HCT116 (cell line): ENCODE data around the gene COX10.

Experiments
- CBX3 ChIP-seq: IDR thresholded peaks from 2 replicates; pipeline ENCODE4 v1.6.1; 2012; ENCODE audit warnings: low read depth
- CEBPB ChIP-seq: IDR thresholded peaks from 2 replicates; pipeline ENCODE4 v1.6.1; 2012; ENCODE audit warnings: low read depth
- ELF1 ChIP-seq: IDR thresholded peaks from 2 replicates; pipeline ENCODE4 v1.6.1; 2012; ENCODE audit warnings: low read depth, borderline replicate concordance
- POLR2A ChIP-seq: IDR thresholded peaks from 2 replicates; pipeline ENCODE4 v1.7.0; 2011; ENCODE audit warnings: borderline replicate concordance; ENCODE audit not compliant: insufficient read depth, insufficient read length; ENCODE audit errors: extremely low read depth
- RAD21 ChIP-seq: IDR thresholded peaks from 2 replicates; pipeline ENCODE4 v1.6.1; 2012; ENCODE audit warnings: low read depth, mild to moderate bottlenecking
- REST ChIP-seq: IDR thresholded peaks from 2 replicates; pipeline ENCODE4 v1.6.1; 2012; ENCODE audit warnings: low read depth
- TF ChIP-seq, protein P1 (sequence below), 3 experiments: fragments of 200-600 bp in 1 of 3; sonication (generic) in 1 of 3; IDR thresholded peaks in 2 of 3; conservative IDR thresholded peaks in 1 of 3; 2 replicates each; pipeline ENCODE4 v1.5.1; 2012 to 2017; ENCODE audit warnings: low read depth in 2 of 3, low read length in 2 of 3, antibody characterized with exemption in 1 of 3, borderline replicate concordance in 1 of 3, control low read depth in 1 of 3, mild to moderate bottlenecking in 1 of 3, mixed read lengths in 1 of 3, mixed run types in 1 of 3, moderate library complexity in 1 of 3; ENCODE audit not compliant: insufficient read depth in 1 of 3

DNA sequence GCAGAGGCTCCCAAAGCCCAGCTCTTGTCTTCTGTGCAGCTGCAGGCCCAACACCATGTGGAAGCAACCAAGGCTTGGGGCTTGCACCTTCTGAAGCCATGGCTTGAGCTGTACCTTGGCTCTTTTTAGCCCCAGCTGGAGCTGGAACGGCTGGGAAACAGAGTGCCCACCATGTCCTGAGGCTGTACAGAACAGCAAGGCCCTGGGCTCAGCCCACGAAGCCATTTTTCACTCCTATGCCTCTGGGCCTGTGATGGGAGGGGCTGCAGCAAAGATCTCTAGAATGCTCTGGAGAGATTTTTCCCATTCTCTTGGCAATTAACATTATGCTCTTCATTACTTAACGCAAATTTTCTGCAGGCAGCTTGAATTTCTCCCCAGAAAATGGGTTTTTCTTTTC is 99.3 kb downstream of the COX10 start:
- TF ChIP-seq REST: no peak
- TF ChIP-seq CEBPB: no peak
- TF ChIP-seq, protein P1, sequence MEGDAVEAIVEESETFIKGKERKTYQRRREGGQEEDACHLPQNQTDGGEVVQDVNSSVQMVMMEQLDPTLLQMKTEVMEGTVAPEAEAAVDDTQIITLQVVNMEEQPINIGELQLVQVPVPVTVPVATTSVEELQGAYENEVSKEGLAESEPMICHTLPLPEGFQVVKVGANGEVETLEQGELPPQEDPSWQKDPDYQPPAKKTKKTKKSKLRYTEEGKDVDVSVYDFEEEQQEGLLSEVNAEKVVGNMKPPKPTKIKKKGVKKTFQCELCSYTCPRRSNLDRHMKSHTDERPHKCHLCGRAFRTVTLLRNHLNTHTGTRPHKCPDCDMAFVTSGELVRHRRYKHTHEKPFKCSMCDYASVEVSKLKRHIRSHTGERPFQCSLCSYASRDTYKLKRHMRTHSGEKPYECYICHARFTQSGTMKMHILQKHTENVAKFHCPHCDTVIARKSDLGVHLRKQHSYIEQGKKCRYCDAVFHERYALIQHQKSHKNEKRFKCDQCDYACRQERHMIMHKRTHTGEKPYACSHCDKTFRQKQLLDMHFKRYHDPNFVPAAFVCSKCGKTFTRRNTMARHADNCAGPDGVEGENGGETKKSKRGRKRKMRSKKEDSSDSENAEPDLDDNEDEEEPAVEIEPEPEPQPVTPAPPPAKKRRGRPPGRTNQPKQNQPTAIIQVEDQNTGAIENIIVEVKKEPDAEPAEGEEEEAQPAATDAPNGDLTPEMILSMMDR (IDR thresholded peaks at IDR 0.05 in 2 of 3, conservative IDR thresholded peaks at IDR 0.05 in 1 of 3; ENCODE audit: borderline replicate concordance in 1 of 3, insufficient read depth in 1 of 3, low read depth in 2 of 3, low read length in 2 of 3): no peak
- TF ChIP-seq RAD21: no peak
- TF ChIP-seq POLR2A: no peak
- no peak for TF ChIP-seq ELF1
- no peak for TF ChIP-seq CBX3
